Measurements from ENCODE around the gene PRKAR2B.
"Not testable (repeated sequence)": the region's sequence is repeated elsewhere in the genome, so short reads cannot be mapped to it uniquely, and the experiment has no call there.

PRKAR2B gene

DNA sequence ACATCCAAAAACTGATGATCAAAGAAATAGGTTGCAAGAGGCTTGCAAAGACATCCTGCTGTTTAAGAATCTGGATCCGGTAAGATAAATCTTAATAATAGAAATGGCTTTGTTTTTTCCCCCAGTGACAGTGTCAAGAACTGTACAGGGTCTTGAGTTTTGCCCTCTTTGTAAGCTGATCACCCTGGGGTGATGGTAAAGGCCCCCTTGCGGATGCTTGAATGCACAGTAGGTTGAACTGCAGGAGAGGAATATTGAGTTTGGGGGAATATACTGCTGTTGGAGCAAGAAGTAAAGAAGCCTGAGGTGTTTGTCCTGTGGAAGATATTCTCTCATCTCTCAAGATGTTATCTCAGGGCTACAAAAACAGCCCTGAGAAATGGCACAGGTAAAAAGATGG is 83.7 kb downstream of the PRKAR2B start:
- no peak for DNase-seq

DNA sequence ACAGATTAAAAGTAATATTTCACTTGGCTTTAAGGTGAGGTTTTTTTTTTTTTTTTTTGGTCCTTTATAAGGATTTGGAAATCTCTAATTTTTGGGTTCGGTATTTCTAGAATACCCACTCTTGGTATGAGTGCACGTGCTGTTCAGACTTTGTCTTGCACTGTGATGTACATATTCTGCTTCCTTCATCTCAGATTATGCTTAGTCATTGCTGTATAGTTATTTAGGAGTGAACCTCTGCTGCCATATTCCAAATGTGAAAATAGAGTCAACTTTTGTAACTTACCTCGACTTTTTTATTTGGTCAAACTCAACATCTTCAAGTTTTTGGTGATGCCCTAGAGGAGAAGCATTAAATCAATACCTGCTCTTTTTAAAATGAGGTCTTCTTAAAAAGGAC is 84.2 kb downstream of the PRKAR2B start:
- DNase-seq, result no peak

DNA sequence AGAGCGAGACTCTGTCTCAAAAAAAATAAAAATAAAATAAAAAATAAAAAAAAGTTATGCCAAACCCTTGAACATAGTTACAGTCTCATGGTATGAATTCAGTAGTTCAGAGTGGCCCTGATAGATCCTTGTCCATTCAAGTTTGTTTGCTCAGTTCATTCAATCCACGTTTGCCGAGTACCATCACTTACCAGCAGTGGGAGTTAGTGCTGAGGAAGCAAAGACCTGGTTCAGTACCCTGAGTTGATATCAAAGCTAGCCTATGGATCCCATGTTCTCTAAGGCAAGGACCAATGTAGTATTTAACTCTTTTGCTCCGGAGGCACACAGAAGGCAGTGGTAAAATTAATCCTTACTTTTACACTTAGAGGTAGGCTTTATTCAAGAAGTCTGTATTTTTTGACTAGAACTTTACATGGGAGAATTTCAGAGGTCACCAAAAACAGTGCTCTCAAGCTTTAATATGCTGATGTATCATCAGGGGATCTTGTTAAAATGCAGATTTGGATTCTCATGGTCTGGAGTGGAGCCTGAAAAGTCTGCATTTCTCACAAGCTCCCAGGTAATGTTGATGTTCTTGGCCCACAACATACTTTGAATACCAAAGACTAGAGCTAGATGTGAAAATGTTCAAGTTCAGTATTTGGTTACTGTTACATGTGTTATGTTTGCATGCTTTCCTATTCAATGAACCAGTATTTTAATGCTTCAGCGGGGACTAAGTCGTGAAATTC is 86.1 kb downstream of the PRKAR2B start:
- DNase-seq, result no peak

GRCh38 chr7:107133396-107133795 is 88.9 kb downstream of the PRKAR2B start:
- no peak for DNase-seq

- peak; percentile 37 for DNase-seq
These were observed 94.4 kb downstream of the PRKAR2B start for GRCh38 chr7:107138696-107139420.

GRCh38 chr7:107143875-107144274 is 99.4 kb downstream of the PRKAR2B start:
- DNase-seq, result not testable (repeated sequence)

- DNase-seq, result no peak
These were observed 100.7 kb downstream of the PRKAR2B start for GRCh38 chr7:107145067-107145838.

GRCh38 chr7:107147464-107148393 is 103.2 kb downstream of the PRKAR2B start:
- DNase-seq, result peak; percentile 37

DNA sequence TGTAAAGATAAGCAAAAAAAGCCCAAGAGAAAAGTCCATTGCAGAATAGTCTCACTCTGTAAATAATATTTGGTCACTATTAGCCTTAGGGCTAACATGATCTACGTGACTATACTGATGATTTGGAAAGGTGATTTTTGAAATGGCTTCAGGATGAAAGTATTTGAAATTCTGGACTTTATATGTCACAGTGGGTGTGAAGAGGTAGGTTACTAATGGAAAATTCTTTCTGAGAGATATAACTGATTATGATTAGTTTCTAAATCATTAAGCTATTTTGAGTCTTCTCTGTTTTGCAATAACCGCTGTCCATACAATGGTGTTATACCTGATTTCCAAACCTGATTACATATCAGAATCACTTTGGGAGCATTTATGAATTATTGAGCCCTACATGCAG is 104.2 kb downstream of the PRKAR2B start:
- DNase-seq, result no peak

- no peak for DNase-seq
These were observed 105.4 kb downstream of the PRKAR2B start for GRCh38 chr7:107149863-107150262.

DNA sequence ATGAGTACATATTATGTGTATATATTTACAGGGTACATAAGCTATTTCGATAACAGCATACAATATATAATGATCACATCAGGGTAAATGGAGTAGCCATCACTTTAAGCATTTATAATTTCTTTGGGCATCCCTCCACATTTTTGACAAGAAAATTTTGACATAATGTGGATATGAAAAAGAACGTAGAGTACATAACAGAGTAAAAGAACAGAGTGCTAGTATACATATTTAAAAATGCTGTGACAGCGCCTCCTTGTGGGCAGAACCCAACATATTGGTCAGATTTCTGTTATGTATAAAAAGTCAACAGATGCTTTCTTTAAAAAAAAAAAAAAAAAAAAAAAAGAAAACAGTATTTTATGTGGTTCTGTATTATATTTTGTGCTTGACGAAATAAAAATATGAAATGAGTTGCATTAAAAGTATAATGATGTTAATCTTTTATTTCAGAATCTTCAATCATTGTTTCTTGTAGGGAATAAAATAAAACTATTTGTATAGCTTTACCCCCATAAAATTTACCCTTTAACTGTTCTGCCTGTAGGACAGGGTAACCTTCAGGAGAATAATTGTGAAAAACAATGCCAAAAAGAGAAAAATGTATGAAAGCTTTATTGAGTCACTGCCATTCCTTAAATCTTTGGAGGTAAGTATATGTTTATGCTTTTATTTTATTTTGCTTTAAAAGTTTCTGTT is 106.0 kb downstream of the PRKAR2B start:
- peak; percentile 69 for DNase-seq

DNA sequence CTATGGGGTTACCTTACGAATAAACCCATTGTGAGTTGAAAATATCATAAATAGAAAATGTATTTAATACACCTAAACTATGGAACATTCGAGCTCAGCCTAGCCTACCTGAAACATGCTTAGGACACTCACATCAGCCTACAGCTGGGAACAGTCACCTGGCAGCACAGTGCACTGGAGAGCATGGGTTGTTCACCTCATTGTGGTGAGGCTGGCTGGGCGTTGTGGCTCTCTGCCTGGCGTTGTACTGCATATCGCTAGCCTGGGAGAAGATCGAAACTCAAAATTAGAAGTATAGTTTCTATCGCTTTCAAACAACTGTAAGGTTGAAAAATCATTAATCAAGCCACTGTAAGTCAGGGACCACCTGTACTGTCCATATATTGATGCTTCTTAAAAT is 107.0 kb downstream of the PRKAR2B start:
- DNase-seq, result no peak

DNA sequence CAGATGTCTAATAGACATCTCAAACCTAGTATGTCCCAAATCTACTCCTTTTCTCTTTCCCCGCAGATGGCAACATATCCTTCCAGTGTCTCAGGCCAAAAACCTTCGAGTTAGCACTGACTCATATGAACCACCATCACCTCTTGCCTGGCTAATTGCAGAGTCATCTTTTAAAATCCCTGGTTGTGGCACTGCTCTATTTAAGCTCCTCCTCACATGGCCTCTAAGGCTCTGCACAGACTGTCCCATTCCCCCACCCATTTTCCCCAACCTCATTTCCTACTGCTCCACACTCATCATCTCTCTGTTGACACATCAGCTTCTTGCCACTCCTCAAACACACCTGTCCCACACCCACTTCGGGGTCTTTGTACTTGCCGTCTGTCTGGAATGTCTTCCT is 107.5 kb downstream of the PRKAR2B start:
- peak; percentile 62 for DNase-seq

DNA sequence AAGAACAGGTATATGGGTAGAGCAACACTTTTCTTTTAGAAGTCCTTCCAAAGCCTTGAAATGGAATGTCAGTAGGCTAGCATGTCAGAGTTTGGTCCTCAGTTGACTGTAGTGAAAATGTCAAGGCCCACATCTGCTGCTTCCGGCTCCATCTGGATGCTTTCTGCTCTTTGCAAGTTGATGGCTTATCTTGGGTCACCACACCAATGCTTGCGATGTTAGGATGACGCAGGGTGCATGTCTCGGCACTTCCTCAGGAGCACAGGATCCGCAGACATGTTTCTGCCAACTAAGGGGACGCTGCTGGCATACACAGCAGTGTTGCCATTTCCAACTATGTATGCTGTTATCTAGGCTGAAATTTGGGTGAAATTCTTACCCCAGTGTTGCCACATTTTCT is 110.3 kb downstream of the PRKAR2B start:
- no peak for DNase-seq

GRCh38 chr7:107155726-107156125 is 111.2 kb downstream of the PRKAR2B start:
- DNase-seq, result not testable (repeated sequence)

GRCh38 chr7:107157091-107157490 is 112.6 kb downstream of the PRKAR2B start:
- no peak for DNase-seq

- no peak for DNase-seq
These were observed 113.5 kb downstream of the PRKAR2B start for GRCh38 chr7:107158028-107158427.

GRCh38 chr7:107160389-107160788 is 115.9 kb downstream of the PRKAR2B start:
- no peak for DNase-seq

DNA sequence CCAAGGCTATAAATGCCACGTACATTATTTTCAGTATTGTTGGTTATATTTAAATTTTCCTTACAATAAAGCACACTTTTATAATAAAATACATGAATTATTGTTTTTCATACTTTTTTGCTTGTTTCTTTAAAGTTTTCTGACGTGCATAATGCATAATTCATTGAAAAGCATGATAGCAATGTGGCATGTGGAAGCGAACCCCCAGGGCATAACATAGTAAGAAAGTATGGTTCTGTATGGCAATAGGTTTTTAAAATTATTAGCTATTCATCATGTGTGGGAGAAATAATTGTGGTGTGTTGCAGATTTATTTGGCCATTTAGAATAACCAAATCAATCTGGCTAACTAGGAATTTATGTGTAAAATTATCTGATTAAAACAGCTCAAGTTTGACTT is 116.9 kb downstream of the PRKAR2B start:
- DNase-seq, result no peak

GRCh38 chr7:107162475-107162874 is 118.0 kb downstream of the PRKAR2B start:
- DNase-seq, result no peak

- DNase-seq, result no peak
These were observed 119.6 kb downstream of the PRKAR2B start for GRCh38 chr7:107164092-107164491.

- no peak for DNase-seq
These were observed 120.8 kb downstream of the PRKAR2B start for GRCh38 chr7:107165341-107165740.

Measured in fibroblast of skin of right quadriceps (primary cell).